Measurements from ENCODE around the gene USO1.

GRCh38 chr4:75841641-75842520 lies 117.5 kb downstream of the USO1 start:
- TF ChIP-seq POLR2A (IDR thresholded peaks at IDR 0.05; ENCODE audit: low read length) (no peak), GATA1 (IDR thresholded peaks at IDR 0.05; ENCODE audit: low read depth, low read length) (no peak)
